Measurements from ENCODE around the gene UBA6. TPM values are rescaled to one million over a fixed set of nuclear protein-coding genes. Genes with fewer than 3 reads are reported as not detected.
A peak's percentile ranks its signal among the peaks of the same experiment; 100 is the strongest.

UBA6 gene
- total RNA-seq, 2 donors from 2014 or later, result 23.1 to 32.5 TPM

DNA sequence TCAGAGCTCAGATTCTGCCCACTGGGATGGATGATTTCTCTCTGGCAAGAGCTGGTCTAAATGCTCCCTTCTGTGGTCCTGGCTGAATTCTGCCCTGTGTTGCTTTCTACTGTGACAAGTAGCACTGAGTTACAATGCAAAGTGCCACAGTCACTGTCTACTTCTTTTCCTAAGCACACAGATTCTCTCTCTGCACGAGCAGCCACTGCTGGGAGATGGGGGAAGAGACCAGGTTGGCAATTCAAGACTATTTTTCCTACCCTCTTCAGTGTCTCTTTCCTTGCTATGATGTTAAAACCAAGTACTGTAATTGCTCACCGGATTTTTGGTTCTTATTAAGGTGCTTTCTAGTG is 97.0 kb downstream of the UBA6 start:
- intact Hi-C loops (cut with DNase I), result no loop called here
- ATAC-seq (no peak), DNase-seq (no peak)

DNA sequence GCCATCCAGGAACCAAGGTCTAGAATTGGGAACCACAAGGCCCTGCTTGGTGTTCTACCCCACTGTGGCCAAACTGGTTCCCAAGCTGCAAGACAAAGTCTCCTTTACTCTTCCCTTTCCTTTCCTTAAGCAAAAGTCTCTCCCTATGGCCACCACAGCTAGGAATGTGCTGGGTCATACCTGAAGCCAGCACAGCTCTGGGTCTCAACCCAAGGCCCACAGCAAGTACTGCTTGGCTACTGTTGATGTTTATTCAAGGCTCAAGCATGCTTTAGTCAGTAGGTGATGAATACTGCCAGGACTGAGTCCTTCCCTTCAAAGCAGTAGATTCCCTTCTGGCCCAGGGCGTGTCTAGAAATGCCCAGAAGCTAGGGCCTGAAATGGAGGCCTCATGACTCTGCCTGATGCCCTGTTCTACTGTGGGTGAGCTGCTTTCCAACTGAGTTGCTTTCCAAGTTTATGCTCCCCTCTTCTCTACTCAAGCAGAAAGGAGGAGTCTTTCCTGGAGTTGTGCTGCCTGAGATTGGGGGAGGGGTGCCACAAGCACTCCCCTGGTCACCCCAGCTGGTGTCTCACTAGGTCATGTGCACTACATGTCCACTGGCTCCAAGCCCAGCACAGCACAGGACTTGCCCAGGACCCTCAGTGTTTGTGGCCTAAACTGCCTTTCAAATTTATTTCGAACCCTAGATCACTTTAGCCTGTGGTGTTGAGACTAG is 97.5 kb downstream of the UBA6 start:
- ATAC-seq (no peak), DNase-seq (no peak)
- intact Hi-C loops (cut with DNase I), result no loop called here

DNA sequence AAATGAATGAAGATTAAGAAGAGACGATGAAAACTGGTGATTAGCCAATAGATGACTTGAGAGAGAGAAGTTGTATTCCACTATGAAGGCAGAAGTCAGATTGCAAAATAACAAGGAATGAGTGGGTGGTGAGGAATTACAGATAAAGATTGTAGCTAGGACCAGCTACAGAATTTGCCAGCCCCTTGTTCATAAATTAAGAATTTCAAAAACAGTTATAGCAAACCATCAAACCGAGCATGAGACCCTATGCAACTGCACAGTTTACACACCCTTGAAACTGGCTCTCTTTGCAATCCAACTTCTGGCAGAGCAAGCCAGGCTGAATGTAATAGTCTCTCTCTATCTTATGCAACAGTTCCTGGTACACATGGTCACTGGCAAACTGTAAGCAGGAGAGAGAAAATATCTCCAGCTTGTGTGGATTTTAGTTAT is 107.2 kb downstream of the UBA6 start:
- ATAC-seq (peak; percentile 87 to 96), DNase-seq (no peak)
- intact Hi-C loops (cut with DNase I), result no loop called here

DNA sequence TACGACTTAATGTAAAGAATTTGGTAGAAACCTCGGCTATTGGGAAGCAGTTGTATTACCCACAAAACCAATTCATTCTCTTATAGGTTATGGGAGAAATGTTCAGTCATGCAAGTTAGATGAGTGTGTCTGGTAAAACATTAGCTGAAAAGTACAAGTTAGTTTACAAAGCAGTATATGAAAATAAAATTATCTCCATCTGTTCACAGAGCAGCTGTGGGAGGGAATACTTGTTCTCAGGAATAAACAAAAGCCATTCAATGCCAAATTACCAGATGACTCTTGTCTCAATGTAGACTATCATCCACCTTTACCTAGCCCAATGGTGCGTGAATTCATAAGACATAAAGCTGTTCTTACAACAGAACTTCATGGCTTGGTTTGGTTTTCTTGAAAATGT is 113.8 kb downstream of the UBA6 start:
- DNase-seq (no peak), ATAC-seq (no peak)
- intact Hi-C loops (cut with DNase I), result no loop called here

DNA sequence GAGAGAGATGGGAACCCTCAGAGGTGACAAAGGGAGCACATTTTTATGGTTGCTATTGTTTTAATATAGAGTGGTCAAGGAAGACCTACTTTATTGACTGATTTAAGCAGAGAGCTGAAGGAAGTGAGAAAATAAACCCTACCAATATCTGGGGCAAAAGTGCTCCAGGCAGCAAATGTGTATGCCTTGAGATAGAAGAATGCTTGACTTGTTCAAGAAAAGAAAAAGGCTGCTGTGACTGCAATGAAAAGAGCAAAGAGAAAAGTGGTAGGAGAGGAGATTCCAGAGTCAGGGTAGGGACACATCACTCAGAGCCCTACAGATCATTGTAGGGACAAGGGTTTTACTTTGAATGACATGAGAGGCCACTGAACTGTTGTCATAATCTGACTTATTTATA is 116.5 kb downstream of the UBA6 start:
- ATAC-seq (no peak), DNase-seq (no peak)
- intact Hi-C loops (cut with DNase I), result no loop called here

DNA sequence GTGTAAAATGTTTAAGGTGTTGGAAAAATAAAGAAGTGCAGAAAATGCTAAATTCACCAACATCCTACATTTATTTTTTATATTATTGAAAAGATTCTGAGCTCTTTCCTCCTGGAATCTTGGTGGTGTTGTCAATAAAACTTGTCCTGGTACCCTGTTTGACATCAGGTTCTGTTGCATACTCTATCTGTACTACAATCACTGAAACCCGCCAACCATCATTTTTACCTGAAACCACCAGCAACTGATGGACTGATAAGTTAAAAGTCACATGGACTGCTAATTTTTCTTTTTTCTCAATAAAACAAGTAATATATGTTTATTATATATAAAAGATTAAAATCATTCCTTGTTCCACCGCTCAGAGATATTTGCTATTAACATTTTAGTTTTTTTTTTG is 119.0 kb downstream of the UBA6 start:
- DNase-seq (no peak), ATAC-seq (no peak)
- intact Hi-C loops (cut with DNase I), result no loop called here

DNA sequence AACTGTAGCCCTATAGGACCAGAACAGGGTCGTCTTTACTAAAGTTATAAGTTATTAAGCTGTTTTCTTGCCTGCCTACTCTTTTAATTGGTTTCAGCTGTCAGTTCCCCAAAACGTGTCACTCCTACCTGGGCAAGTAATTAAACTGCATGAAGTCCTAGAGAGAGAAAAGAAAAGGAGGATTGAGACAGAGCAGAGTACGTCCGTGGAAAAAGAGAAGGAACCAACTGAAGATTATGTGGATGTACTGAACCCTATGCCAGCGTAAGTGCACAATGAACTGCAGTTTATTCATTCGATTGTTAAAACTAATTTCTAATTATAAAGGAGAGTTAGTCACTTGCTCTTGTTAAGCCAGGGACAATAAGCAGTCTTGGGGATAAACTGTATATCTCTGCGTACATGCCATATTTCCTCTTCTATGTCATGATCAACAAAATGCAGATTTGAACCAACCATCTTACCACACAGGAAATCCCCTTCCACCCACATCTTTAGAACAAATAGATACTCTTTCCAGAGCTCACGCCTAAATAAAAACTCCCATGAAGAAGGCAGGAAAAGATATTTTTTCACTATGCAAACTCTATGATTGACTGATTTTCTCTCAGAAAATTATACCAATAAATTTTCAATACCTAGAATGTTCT is 119.6 kb downstream of the UBA6 start:
- DNase-seq, result no peak

DNA sequence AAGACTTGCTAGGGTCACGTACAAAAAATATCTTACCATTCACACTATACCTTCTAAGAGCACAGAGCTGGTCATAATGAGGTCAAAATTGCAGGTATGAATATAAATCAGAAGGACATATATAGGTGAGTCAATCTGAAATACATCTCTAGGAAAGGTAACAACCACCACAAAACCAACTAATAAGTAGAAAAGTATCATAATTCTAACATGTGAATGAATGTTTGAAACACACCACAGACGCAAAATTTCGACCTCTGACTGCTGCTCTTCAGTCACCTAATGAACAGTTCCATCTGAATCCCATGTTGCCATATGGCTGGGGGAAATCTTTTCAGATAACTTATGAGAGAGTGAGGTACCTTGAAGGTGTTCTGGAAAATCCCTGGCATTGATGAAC is 120.4 kb downstream of the UBA6 start:
- intact Hi-C loops (cut with DNase I), result no loop called here
- no peak for ATAC-seq
- no peak for DNase-seq

More for the DNA sequence above, 119.6 kb downstream of the UBA6 start:
- intact Hi-C loops (cut with DNase I), result no loop called here
- no peak for ATAC-seq

DNA sequence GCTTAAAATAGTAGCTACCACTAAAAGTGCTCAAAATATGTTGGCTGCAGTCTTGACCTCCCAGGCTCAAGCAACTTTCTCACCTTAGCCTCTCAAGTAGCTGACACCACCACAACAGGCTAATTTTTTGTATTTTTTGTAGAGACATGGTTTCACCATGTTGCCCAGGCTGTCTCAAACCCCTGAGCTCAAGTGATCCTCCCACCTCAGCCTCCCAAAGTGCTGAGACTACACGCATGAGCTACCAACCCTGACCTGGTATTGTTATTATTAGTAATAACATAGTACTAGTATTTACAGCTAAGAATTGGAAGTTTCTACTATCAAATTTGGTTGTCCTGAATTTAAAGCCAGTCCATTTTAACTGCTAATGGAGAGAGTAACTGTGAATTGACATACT is 124.4 kb downstream of the UBA6 start:
- intact Hi-C loops (cut with DNase I), result no loop called here
- ATAC-seq, result no peak
- no peak for DNase-seq

DNA sequence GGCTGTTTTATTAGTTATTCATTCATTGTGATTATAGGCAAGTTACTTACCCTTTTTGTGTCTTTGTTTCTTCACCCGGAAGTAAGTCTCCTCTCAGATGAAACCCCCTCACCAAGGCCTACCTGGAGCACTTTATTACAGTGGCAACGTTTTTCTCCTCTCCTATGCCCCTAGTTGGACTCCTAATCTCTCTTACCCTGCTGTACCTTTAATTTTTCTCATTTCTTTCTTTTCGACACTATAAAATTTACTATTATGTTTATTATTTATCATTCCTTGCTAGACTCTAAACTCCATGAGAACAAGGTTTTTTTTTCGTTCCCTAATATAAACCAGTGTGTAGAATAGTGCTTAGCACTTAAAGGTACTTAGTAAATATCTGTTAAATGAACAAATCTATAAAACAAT is 124.9 kb downstream of the UBA6 start:
- ATAC-seq (no peak), DNase-seq (no peak)
- intact Hi-C loops (cut with DNase I), result no loop called here

DNA sequence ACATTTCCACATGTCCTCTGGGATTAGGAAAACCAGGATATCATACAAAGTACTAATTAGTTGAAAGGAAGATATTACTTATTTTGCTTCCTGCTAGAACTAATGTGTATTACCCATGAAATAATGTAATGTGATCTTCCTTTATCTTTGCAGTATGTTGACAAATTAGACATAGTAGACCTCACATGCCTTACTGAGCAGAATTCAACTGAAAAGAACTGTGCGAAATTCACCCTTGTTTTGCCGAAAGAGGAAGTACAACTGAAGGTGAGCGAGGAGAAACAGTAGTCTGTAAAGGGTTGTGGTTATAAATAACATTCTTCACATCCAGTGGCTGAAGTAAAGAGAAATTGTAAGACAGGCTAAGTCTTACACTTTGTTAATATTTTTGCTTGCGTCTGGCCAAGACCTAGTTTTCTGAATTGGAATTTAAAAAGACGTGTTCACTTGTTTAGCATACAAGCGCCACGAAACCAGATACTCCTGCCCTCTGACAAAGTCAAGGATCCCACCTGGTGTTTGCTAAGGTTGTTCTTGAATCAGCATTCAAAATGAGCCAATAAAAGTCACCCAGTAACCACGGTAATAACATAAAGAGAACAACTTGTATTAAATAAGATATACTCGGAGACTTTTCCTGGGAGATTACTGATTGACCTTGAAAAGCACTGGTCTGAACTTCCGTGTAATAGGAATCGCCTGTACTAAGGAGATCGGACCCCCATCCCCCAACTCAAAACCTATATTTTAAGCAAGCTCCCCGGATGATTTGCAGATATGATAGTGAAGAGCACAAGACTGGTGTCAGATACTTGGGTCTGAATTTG is 125.5 kb downstream of the UBA6 start:
- intact Hi-C loops (cut with DNase I), result no loop called here
- ATAC-seq, result no peak
- DNase-seq, result no peak

DNA sequence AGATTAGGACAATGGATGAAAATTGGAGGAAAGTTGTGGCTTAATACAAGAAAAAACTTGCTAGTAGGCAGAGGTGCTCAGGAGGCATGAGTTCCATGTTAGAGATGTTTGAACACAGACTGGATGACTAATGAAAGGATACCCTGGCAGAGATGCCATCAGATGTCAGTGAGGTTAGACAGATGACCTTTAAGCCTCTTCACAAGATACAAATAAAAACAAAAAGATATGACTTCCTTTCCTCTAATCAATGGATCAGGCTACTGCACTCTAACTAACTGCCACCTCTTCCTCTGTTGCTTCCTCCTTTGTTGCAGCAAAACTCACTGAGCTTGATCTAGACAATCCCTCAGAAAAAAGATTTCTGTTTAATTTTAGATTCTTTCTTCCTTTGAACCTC is 127.8 kb downstream of the UBA6 start:
- intact Hi-C loops (cut with DNase I), result no loop called here
- DNase-seq (no peak), ATAC-seq (no peak)

DNA sequence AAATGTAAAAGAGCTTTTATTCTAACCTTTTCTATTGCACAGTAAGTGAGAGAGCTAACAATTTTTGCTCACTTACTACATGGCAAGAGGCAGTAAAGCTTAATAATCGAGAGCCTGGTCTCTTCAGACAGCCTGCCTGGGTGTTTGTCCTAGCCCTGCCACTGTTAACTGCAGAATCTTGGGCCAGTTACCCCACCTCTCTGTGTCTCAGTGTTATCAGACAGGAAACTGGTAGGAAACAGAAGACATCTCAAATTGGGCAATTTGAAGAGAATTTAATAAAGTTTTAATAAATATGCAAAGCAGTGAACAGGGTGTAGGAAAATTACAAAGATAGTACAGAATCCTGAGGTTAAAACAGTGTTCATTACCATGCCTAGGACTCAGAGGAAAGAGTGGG is 129.0 kb downstream of the UBA6 start:
- ATAC-seq (no peak), DNase-seq (no peak)
- intact Hi-C loops (cut with DNase I), result no loop called here

DNA sequence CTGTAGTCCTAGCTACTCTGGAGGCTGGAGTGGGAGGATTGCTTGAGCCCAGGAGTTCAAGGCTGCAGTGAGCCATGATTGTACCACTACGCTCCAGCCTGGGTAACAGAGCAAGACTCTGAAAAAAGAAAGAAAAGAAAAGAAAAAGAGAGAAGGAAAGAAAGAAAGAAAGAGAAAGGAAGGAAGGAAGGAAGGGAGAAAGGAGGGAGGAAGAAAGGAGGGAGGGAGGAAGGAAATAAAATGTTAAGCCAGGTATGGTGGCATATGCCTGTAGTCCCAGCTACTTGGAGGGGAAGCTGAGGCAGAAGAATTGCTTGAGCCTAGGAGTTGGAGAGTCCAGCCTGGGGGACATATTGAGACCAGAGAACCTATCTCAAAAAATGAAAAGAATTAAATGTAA is 130.4 kb downstream of the UBA6 start:
- ATAC-seq, result no peak
- intact Hi-C loops (cut with DNase I), result no loop called here
- no peak for DNase-seq

DNA sequence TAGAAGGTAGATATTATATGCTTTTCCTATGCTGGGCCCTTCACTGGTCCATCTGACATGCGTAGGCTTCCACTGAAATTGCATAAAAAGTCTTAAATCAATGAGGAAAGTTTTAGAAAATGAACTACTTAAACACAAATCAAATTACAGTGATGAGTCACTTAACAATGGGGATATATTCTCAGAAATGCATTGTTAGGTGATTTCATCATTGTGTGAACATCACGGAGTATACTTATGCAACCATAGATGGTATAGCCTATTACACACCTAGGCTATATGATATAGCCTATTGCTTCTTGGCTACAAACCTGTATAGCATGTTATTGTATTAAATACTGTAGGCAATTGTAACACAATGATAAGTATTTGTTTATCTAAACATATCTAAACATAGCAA is 132.1 kb downstream of the UBA6 start:
- DNase-seq, result no peak
- intact Hi-C loops (cut with DNase I), result no loop called here
- no peak for ATAC-seq

DNA sequence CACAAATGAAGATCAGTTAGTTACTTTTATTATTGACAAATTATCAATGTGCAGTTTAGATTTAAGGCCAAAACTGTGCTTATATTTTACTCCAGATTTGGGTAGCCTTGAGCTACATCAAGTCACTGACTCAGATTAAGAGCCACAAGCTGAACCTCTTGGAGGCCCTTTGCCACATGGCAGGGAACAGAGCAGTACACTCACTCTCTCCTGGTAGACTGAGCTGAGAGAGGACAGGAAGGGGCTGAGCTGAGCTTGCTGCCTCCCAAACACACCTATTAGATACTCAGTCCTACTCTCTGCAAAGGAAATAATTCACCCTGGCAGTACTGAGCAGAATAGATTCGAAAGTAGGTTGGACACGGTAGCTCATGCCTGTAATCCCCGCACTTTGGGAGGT is 134.6 kb downstream of the UBA6 start:
- DNase-seq (no peak), ATAC-seq (no peak)
- intact Hi-C loops (cut with DNase I), result no loop called here

DNA sequence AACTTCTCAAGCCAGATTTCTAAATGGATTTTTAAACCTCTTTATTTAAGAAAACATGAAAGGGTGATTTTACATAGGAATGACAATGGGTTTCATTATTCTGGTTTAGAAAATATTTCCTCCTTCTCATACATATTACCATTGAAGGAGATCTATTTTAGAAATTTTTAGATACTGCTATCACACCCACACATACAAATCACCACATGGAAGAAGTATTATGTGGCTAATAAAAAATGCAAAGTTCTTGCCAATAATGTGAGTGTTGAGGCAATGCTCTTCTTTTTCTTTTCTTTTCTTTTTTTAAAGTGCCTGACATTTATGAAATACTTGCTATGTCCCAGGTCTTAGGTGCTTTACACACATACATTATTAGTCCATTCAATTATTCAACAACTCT is 135.7 kb downstream of the UBA6 start:
- no peak for DNase-seq
- intact Hi-C loops (cut with DNase I), result no loop called here
- peak in 1 of 2 donors; percentile 70 for ATAC-seq

Measured in left cardiac atrium (tissue), 4 donors.